NCI-H510A treated with DMSO at 0.1 percent for 48 hours (cell line): ENCODE results near the gene PTPRQ.
"Not testable (repeated sequence)": the region's sequence is repeated elsewhere in the genome, so short reads cannot be mapped to it uniquely, and the experiment has no call there.

Source experiments
- DNase-seq: peaks from one replicate; lab custom pipeline; 2025; lab: John Stamatoyannopoulos, UW

The PTPRQ gene

GRCh38 chr12:80443974-80444666 lies at the start of gene PTPRQ:
Gene PTPRQ, plus strand, starts transcription at chr12:80444235. Its CDS starts 111 bp downstream, at chr12:80444346.
- no peak for DNase-seq

DNA sequence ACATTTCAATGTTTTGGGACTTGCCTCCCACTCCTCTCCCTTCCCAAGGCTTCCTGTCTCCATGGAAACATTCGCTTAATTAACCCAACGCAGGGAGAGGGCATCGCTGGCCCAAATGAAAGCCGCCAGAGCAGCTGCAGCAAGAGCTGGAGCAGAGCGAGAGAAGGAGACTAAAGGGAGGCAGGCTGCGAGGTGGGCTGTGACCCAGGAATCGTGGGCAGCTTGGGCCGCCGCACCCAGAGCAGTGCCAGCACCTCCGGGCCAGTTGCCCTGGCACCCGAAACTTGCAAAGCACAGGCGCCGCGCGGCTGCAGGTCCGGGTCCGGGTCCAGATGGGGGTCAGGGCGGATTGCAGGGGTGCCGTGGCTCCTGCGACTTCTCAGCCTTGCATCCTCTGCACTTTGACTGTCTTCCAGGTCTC lies 43.5 kb upstream of the PTPRQ start:
- DNase-seq = no peak

DNA sequence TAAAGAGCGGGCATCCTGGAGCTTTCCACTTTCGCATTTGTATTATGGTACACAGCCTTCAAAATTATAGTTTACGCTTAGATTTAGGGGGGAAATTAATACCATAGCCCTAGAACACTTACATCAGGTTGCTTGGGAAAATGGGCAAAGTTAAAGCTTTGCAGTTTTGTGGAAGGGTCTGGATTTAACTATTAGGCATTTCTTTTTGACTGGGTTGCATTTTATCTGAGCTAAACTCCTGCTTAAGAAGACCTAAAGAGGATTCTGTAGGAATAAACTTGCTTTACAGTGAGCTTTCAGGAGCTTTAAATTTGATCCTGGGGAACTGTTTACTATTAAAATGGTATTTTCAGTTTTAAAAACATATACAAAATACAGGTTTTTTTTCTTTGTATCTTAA lies 42.8 kb upstream of the PTPRQ start:
- no peak for DNase-seq

GRCh38 chr12:80404629-80405028 lies 39.4 kb upstream of the PTPRQ start:
- DNase-seq = no peak

- no peak for DNase-seq
Measured at GRCh38 chr12:80406253-80406652, 37.8 kb upstream of the PTPRQ start.

- no peak for DNase-seq
Measured at GRCh38 chr12:80411787-80412186, 32.2 kb upstream of the PTPRQ start.

GRCh38 chr12:80412343-80412953 lies 31.6 kb upstream of the PTPRQ start:
- DNase-seq = peak; percentile 90

DNA sequence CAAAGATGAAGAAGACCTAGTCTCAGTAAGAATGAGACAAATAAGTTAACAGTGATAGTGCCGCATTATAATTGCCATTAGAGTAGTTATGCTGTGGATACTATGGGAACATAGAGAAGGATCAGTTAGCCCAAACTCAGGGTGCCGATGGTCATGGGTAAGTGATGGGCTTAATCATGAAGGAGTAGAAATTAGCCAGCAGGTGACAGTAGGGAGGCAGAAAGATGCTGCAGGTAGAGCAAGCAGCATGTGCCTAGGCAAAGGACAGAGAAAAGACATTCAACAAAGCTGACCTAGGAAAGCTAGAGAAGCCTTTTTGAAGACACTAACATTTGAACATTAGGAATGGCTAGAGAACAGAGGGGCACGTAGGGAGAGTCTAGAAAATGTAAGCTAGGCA lies 30.6 kb upstream of the PTPRQ start:
- no peak for DNase-seq

GRCh38 chr12:80415466-80415865 lies 28.6 kb upstream of the PTPRQ start:
- no peak for DNase-seq

DNA sequence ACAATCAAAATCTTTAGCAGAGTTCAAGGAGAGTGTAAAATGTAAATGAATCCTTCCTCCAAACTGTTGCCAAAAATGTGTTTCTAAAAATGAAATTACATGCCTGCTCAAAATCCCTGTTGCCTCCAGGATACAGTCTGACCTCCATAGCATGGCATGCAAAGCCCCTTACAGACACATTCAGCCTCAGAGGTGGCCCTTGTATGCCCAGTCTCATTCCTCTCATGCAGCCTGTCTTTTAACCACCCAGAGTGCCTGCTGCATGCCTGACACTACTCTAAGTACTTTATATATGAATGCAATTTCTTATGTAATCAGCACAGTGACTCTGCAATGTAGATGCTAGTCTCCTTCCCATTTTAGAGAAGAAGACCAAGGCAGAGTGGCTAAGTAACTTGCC lies 24.4 kb upstream of the PTPRQ start:
- DNase-seq = no peak

DNA sequence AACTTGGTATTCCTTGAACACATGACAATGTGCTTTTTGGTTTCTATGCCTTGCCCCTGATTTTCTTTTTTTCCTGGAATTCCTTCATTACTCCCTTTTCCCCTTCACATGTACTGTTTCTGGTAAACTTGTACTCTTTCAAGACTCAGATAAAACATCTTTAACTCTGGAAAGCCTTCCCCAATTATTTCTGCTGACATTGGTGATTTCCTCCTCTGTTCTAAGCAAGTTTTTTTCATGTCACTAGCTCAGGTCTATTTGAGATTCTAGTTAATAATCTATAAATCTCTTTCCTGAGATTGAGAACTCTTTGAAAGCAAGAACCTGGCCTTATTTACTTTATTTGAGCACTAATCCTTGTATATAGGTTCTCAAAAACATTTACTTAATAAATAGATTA lies 24.0 kb upstream of the PTPRQ start:
- DNase-seq = no peak

GRCh38 chr12:80422550-80422949 lies 21.5 kb upstream of the PTPRQ start:
- no peak for DNase-seq

DNA sequence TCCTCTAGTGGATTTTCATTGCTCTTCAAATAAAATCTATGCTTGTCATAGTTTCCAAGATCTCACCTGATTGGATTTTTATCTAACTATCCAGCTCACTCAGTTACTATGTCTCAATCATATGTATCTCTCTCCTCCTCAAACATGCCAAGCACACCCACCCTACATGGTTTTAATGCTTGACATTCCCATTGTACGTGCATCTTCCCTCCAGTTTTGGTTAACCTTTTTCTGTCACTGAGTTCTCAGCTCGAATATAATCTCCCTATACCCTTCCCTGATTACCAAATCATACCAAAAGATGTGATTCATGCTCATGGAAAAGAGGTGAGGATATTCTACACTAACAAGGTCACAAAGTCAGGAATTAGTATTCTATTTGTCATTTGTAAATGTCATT lies 12.0 kb upstream of the PTPRQ start:
- DNase-seq = no peak

- DNase-seq = no peak
Measured at GRCh38 chr12:80441921-80442320, 2.1 kb upstream of the PTPRQ start.

DNA sequence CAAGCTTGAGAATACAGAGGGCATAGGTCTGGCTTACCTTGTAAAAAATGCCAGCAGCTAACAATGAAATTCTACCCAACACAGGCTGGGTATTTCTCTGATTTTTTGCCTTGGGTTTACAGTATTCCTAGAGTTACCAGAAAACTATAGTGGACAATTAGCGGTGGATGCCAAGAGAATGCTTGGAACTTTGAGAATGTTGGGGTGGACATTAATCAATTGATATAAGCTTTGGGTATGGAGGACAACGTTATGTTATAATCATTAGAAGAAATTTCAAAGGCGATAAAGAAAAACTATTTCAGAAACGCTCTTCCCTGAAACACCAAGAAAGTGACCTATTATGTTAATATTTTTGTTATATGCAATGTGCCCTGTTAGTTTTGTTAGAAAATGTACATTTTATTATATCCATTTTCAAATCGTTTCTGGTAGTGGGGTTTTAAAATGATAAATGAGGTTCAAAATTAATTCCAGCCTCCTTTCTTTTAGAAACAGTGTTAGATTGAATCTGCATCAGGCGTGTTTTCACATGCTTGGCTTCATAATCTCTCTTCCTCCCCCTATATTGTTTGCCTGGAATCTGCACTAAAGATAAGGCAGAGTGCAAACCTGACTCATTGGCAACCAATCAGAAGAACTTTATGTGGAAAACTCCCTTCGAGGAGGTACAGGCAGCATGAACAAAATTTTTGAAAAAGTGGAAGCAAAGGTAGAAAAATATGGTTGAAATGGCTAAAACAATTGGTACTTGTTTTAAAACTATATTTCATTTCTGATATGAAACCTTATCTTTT lies 1.4 kb upstream of the PTPRQ start:
- no peak for DNase-seq

DNA sequence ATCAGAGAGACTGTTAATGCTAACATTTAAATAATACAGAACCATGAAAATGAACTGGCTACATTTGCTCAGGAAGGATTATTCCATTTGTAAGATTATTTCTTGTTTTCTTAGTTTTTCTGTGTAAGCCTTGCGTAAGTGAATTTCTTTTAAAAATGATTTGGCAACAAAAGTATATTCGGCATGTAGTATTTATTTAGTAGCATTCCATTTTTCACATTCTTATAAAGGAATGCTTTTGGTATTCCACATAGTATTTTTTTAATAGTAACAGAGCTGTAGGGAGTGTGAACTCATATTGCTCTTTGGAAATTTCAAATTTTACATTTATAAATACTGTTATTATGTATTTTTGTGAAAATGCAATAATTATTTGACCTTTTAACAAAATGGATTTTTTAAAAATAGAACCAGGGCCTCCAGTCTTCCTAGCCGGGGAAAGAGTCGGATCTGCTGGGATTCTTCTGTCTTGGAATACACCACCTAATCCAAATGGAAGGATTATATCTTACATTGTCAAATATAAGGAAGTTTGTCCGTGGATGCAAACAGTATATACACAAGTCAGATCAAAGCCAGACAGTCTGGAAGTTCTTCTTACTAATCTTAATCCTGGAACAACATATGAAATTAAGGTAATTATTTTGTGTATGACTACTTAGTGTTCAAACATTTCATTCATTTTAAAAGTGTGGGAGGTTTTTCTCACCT lies 1.2 kb downstream of the PTPRQ start:
- no peak for DNase-seq

DNA sequence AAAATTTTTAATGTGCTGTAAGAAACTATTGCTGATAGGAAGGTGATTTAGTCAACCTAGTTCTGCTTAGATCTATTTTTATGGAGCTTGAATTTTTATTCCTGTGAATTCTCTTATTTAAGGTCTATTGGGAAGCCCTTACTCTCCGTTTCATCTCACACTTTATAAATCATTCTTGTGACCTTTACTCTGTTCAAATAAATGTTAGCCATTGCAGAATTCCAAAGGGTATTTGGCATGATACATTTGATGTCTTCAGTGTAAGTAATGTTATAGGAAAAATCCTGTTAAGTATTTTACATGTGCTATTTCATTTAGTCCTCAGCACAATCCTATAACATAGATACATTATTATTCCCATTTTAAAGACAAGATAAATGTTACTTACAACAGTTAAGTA lies 12.5 kb downstream of the PTPRQ start:
- DNase-seq = no peak

DNA sequence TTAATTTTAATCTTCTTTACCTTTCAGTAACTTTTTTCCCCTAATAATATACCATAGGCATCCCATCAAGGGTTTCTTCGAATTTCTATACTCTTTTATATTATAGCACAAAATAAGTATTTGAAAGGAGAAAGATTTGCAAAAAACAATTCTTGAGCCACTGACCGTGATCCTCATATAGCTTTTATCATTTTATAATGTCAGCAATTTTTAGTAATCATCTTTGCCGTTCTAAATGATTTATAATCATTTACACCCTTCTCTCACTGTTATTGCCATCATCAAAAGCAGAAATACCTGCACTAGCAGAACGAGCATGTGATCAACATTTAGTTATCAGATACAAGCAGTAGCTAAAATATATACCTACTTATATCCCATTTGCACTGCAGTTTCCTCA lies 16.9 kb downstream of the PTPRQ start:
- no peak for DNase-seq

DNA sequence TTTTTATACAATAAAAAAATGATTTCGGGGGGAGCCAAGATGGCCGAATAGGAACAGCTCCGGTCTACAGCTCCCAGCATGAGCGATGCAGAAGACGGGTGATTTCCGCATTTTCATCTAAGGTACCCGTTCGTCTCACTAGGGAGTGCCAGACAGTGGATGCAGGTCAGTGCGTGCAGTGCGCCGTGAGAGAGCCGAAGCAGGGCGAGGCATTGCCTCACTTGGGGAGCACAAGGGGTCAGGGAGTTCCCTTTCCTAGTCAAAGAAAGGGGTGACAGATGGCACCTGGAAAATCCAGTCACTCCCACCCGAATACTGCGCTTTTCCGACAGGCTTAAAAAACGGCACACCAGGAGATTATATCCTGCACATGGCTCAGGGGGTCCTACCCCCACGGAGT lies 17.8 kb downstream of the PTPRQ start:
- DNase-seq = not testable (repeated sequence)

- no peak for DNase-seq
Measured at GRCh38 chr12:80469681-80470080, 25.6 kb downstream of the PTPRQ start.

- DNase-seq = no peak
Measured at GRCh38 chr12:80470403-80470802, 26.4 kb downstream of the PTPRQ start.

DNA sequence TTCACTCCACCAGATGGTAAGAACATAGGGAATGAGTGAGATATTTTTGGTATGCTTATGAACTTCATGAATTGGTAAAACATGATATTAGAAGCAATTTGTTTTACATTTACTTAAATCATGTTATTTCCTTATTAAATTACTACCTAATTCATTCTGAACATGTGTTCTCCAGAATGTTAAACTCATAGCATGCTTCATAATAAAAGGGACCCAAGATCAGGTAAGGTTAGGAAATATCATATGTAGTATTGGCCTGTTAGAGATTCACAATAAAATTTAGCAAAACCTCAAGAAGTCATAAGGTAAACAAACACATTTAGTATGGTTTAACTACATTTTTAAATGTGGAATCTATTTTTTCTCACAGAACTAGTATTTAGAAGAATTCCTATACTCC lies 28.2 kb downstream of the PTPRQ start:
- DNase-seq = no peak
